Glomerular visceral epithelial cell (primary cell): ENCODE measurements around the gene C1orf35.
"Not testable (repeated sequence)": the region's sequence is repeated elsewhere in the genome, so short reads cannot be mapped to it uniquely, and the experiment has no call there.

Experiments used
- DNase-seq: peaks from one replicate; pipeline ENCODE4 v3.0.0-alpha.2; 2016; ENCODE audit errors: extremely low spot score

Gene C1orf35

DNA sequence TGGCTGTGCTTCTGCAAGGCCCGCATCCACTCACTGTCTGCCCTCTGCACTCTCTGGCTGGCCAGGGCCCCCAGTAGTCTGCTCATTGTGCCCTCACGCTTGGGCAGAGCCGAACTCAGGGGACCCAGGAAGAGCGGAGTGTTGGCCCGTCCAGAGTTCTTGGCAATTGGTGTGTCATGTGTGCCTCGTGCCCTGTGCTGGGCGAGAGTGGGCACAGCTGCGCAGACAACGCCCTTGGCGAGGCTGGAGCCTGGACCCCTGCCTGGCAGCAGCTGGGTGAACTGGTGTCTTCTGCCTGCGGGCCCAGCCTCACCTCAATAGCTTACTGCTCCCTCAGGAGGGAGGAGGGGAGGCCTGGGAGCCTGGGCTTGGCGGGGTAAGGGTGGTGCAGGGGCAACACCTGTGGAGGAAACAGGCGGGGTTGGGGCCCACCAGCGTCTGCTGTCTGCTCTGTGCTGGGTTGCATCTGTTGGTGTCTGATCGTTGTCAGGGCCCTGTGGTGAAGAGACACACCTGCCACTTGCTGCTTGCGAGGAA, 39.1 kb upstream of the C1orf35 start:
- DNase-seq: no peak

DNA sequence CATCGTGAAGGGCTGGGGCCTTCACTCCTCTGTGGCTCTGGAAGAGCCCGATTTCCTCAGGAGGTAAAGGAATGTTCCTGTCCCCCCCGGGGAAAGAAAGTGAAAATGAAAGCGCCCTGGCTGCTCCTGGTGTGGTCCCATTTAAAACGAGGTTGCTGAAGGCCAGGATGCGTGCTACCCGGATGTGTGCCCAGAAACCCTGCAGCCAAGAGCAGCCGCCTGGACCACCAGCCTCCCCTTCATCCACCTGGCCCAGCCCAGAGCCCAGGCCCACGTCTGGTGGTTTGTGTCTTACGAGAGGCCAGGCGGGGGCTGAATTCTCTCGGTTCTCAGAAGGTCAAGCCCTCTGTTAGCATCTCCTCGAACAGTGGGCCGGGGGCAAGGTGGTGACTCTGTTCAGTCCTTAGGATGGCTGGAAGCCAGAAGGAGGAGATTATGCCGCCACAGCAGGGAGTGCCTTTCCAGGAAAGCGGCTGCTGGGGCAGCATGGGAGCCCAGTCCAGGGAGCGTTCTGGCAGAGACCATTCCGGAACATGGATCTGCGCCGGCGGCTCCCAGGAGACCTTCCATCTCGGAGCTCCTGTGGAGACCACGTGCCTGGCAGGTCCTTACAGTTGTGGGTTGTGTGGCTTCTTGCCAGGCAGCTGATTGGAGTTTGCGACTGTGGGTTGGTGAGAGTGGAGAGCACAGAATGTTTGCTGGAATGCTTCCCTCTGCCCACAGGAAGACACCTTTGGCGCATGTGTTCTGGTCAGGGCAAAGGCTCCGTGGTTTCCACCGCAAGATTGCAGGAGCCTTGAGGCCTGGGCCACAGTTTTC, 38.3 kb upstream of the C1orf35 start:
- DNase-seq: peak; percentile 88

DNA sequence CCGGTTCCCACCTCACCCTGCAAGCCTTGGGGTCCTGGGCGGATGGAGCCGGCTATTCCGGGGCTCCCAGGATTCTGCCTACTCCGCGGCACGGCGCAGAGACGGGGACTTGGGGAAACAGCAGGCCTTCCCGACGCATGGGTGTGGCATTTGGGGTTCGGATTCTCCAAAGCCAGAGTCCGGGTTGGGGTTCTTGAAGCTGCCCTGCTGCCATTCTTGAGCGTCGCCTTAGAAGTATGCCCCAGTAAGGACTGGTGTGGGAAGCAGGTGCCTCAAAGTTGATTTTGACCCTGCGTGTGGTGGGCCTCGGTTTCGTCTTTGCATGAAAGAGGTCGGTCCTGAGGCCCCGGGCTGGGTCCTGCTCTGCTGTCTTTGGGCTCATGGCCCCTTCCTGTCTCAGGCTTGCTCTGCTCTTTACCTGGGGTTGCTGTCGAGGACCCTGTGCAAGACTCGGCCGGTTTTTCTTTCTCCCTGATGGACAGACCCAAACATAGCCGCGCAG, 37.6 kb upstream of the C1orf35 start:
- no peak for DNase-seq

DNA sequence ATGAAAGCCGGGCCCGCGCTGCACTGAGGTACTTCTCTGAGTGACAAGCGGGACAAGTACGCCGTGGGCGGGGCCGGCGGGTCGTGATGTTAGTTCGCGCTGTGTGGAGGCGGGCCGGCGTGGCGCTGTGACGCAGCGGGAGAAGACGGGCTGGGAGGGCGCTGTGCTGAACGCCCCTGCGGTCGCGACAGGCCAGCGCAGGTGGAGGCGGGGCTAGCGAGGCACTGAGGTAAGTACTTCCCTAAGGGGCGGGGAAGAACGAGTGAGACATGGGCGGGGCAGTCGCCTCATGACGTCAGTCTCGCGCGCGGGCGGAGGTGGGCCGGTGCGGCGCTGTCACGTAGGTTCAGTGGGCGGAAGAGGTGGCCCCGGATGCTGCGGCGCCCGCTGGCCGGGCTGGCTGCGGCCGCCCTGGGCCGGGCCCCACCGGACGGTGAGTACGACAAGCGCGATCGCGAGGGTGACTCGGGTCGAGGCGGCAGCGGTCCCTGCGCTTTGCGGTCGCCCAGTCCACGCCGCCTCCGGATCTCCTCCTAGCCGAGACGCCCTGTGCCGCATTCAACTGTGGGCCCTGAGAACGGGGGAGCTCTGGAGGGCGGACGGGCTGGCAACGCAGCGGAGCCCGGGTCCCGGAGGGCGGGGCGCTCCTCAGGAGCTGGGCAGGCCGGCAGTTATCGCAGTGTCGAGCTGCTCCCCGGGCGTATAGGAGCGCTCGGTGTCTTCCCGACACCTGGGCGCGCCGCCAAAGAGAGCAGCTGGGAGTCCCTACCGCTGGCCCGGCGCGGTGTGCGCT, 37.0 kb upstream of the C1orf35 start, which contains the start of gene GUK1:
GUK1 (plus strand) TSS at position 349 of the 793 bp plus-strand sequence; CDS start at position 373, 24 bp downstream.
- DNase-seq: peak; percentile 100

DNA sequence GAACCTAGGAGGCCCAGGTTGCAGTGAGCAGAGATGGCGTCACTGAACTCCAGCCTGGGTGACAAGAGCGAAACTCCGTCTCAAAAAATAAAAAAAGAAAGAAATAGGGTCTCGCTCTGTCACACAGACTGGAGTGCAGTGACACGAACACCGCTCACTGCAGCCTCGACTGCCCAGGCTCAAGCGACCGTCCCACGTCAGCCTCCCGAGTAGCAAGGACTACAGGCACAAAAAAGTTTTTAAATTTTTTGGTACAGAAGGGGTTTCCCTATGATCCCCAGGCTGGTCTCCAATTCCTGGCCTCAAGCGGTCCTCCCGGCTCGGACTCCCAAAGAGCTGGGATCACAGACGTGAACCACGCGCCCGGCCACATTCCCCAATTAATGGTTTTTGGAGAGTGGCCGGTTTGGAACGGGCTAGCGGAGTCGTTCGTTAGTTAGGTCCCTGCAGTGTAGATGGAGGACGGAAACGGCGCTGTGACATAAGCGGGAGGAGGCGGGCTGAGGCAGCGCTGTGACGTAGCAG, 36.3 kb upstream of the C1orf35 start:
- DNase-seq: no peak

DNA sequence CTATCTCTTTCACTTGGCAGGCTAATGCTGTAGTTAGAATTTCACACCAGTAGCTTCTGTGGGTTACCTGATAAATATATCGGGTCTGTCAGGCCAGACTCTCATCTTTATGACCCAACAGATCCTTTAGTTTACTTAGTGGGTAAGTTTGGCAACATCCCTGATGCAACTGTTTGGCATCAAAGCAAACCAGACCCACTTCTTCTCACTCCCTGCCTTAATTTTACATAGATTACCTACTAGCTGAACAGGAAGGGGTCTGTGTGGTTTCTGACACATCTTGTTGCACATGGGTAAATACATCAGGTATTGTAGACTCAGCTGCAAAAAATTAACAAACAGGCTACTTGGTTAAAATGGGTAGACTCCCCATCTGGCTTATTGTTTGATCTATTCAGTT, 33.8 kb upstream of the C1orf35 start:
- DNase-seq: no peak

DNA sequence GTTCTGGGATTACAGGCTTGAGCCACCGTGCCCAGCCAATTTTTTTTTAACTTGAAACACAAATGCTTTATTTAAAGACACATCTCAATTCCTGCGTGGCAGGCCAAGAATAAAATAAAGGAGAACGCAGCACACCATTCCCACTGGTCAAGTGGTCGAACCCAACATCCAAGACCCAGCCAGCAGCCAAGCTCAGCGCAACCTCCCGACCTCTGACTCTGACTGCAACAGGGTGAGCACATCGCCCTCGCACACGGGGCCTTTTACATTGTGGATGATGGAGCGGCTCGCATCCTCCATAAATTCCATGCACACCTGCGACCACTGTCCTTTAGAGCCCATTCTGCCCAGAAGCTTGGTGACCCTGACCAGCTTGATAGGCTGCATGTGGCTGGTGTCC, 31.5 kb upstream of the C1orf35 start:
- DNase-seq: no peak

DNA sequence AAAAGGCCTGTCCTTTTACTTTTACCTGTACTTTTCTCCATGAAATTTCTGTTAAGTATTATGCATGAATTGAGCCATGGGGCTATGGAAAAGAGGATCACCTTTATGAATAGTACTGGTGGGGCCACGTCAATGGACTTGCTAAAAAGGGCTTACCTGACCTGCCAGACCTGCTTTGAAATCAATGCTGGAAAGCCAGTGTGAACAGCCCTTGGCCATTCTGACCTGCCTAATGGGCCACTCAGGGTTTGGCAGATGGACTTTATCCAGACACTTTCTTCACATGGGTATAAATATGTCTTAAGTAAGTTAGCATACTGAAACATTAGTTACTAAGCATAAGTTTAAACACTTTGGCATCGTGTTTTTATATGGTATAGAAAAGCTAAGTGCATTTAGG, 28.6 kb upstream of the C1orf35 start:
- no peak for DNase-seq

DNA sequence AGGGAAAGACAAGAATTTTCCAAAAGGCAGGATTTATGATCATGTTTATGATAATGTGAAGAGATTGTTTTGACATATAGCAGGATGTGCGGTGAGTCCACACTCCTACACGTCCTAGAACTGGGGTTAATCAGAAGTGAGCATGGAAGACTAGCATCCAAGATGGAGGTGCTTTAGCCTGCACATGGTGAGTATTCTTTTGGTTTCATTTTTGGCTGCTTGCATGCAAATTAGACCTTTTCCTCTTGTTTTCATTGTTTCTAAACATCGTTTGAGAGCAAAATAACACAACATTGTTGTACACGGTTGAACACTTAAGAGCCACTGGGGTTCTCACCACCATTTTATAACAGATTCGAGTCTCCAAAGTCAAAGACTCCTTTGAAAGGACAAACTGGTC, 22.1 kb upstream of the C1orf35 start:
- DNase-seq: no peak

DNA sequence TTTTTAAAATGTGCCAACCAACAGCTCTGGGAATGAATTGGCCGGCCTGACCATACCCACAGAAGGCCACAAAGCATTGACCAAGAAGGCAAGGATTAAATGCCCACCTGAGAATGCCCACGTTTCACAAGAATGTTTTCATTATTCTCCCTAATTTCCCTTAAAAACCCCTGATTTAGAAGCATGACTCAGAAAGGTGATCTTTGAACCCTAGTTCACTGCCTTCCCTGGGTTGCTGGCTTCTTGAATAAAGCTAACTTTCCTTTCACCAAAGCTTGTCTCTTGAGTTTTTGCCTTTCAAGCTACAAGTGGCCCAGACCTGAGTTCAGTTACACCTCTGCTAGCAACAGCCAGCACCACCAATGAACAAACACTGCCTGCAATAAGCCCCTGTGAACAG, 20.4 kb upstream of the C1orf35 start:
- DNase-seq: no peak

DNA sequence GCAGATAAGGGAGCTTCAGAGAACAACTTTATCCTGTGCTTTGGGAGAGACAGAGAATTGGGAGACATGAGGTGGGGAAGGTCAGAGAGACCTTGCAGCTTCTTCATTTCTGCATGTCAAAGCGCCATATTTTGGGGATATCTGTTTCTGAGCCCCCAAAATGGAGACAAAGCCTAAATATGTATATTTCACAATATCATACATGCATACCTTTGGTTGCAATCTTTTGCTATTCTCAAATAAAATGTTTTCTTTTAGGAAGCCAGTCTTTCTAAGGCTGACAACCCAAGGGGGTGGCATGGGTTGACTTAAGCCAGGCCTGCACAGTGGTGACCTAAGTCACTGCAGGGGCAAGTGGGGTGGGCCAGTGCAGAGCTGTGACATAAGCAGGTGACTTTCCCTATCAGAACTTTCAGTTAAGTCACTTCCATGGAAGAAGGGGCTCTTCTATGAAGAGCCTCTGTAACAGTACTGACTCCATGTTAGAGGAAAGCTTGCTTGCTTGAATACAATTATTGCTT, 19.9 kb upstream of the C1orf35 start:
- DNase-seq: no peak

DNA sequence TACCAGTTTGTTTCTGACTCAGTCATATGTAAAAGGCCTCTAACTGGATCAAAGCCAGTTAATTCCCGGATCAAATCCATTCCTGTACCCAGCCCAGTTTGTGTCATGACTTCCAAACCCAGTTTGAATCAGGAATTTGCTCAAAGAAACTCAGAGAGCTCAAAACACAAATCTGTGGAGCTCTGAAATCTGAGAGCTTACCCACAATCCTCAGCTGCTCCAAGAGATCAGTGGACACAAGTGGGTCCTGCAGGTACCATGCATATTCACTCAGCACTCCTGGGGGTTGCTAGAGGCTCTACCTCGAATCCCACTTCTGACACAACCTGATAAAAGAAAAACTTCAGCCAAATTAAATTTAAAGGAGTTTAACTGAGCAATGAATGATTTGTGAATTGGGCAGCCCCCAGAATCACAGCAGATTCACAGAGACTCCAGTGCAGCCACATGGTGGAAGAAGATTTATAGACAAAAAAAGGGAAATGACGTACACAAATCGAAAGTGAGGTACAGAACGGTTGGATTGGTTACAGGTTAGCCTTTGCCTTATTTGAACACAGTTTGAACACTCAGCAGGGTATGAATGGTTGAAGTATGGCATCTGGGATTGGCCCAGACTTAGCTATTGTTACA, 17.8 kb upstream of the C1orf35 start:
- DNase-seq: no peak

DNA sequence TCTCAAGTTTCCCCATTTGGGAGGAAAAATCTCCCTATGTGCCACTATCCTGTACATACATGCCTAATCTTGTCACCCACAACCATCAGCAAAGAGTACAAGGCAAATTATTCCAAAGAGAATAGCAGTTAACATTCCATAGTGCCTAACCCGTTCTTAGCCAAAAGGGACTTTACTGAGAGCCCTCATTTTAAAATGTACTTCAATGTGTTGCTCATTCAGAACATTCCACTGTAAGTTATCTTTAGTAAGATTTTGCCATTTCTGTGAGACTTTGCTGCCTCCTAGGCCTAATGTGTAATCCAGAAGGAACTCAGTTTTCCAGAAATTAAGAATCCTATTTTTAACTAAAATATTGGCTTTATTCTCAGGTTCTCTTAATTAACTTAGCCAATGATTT, 17.2 kb upstream of the C1orf35 start:
- no peak for DNase-seq

DNA sequence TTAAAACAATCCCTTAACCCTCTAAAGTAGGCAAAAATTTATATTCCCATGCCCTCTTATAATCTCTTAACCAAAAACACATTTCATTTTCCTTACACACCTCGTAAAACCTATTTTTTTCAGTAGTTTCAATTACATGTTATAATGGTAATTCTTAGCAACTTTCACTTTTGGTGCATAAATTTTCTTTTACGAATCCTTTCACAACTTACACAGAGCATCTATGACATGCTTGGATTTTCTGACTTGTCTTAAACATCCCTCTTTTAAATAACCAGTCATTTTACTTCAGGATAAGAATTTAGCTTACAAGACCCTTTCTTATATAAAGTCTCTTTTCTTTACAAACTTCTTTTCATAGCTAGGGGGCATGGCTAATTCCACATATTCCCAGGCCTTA, 14.9 kb upstream of the C1orf35 start:
- DNase-seq: no peak

DNA sequence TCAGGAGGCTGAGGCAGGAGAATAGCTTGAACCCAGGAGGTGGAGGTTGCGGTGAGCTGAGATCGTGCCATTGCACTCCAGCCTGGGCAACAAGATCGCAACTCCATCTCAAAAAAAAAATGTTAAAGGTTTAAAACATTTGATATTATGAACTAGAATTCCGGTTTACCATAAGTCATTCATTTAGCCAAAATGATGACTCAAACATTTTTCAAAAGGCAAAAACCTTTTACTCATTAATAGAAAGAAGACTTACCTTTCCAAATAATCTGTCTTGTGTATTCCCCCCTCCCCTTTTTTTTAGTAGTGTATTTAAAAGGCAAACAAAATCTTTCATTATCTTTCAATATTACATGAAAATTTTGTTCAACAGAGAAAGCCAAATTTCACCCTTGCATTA, 14.2 kb upstream of the C1orf35 start:
- no peak for DNase-seq

DNA sequence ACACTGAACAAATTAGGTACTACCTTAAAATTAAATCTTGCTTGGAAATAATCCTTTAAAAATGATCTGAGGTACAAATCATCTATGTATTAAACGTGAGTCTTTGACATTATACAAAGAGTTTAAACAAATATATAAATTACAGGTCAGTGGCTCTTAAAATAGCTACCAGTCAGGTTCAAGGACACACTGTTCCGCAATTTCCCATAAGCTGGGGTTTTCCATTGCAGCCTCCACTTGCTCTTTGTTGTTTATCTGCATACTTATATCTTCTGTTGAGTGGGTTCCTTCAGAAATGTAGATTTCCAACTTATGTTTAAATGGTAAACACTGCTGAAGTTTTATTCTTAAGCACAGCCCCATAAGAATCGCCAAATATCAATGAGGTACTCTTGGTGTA, 11.7 kb upstream of the C1orf35 start:
- DNase-seq: no peak

DNA sequence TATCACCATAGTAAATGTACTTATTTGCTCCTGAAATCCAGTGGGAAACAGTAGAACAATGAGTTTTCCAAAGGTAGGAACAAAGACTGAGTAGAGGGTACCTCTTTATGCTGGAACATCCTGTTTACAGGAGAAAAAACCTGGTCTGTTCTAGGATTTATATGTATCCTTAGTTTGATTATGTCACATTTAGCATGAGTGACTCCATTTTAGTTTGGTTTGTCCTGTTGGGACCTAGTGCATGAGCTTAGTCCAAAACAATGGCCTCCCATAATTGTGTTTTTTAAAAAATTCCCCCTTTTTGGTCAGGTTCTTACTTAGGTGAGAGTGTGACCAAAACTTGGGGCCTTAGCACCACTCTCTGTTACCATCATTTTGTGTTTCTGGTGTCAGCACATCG, 9.5 kb upstream of the C1orf35 start:
- DNase-seq: no peak

DNA sequence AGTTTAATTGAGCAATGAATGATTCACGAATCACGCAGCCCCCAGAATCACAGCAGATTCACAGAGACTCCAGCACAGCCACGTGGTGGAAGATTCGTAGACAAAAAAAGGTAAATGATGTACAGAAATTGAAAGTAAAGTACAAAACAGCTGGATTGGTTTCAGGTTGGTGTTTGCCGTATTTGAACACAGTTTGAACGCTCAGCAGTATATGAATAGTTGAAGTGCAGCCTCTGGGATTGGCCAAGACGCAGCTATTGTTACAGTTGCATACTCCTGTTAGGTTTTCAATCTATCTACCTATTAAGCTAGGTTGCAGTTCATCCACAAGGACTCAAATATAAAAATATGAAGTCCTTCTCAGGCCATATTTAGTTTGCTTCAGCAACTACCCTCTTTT, 9.0 kb upstream of the C1orf35 start:
- DNase-seq: no peak

DNA sequence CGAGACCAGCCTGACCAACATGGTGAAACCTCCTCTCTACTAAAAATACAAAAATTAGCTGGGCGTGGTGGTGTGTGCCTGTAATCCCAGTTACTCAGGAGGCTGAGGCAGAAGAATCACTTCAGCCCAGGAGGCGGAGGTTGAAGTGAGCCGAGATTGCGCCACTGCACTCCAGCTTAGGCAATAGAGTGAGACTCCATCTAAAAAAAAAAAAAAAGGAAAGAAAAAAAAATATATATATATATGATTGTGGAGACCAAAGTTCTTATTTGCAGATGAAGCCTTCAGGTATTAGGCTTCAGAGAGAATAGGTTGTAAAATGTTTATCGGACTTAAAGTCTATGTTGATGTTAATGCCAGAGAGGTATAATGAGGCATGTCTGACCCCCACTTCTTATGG, 8.2 kb upstream of the C1orf35 start:
- DNase-seq: not testable (repeated sequence)

DNA sequence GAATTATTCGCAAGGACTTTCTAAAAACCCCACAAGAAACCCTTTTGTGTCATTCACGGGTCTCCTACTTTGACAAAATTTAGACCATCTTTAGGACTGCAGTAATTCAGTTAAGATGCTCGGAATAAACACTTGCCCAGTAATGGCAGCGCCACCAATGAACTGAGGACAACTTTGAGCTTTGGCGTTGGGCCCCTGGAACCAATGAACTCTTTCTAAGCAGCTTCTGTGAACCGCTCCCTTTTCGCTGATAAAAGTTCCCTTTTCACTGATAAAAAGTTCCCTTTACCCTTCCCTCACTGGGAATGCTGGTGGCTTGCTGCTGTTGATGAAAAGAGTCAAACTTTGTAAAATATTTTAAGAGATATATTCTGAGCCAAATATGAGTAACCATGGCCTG, 7.4 kb upstream of the C1orf35 start:
- no peak for DNase-seq

DNA sequence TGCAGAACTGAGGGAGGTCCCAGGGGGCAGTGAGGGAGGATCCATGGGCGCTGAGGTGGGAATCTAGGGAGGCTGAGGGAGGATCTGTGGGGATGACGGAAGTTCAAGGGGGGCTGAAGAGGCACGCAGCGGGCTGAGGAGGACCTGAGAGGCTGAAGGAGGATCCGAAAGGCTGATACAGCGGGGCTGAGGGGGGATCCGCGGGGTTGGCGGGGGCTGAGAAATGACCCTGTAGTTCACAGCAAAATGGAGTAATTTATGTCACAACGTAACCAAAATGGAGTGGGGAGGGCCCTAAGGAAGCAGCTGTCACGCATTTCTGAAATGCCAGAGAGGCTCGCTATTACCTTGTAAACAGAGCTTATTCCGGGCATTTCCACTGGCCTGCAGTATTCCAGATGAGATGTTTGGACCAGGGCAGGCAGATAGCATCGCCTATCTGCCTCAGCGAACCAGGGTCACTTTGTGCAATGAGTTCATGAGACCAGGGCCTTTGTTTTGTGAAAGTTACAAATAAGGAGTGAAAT, 6.9 kb upstream of the C1orf35 start:
- DNase-seq: no peak
